Stimulated activated CD4-positive, alpha-beta T cell treated with anti-CD3 and anti-CD28 coated beads, TNF-alpha, amount 100 ng/mL, for 24 hours (primary cell): Measurements from ENCODE around the gene ACR.

Source experiments
- DNase-seq, 3 experiments: peaks; one replicate each; pipeline ENCODE4 v3.0.0-alpha.2; 2020; ENCODE audit warnings: low read depth in 3 of 3

ACR gene

DNA sequence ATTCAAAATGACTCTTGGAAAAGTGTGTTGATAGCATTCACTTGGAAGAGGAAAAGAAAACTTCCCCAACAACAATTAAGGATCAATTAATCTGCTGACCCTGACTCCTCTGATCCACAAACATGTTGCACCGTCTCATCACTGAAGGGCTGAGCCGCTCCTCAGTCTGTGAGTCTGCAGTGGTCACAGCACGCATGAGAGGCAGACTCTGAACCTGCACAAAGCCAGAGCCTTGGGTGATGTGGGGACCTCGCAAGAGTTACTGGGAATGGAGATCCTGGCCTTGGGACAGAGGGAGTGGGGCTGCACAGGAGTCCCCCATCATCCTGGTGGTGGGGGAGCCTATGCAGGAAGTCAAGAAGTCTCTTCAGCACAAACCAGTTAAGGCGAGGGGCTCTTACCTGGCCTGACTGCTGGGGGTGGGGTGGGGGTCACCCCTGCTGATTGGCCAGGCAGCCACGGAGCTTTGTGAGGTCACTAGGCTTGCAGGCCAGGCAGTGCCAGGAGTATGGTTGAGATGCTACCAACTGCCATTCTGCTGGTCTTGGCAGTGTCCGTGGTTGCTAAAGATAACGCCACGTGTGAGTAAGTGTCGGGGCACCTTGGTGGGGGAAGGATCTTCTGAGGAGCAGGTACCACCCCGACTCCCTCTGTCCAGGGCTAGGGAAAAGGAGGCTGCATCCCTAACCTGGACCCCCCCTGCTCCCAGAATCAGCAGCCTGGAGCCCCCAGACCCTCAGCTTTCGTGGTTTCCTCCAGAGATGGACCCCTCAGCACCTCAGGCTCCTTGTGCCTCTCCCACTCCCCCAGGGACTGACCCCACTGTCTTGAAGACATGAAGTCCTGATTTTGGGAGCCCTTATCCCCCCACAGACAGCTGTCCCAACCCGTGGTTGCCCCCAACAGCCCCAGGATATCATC is at the start of gene ACR:
Gene ACR (plus strand): TSS at position 477 of the 921 bp plus-strand sequence. CDS start 32 bp downstream, at position 509.
- DNase-seq = no peak

GRCh38 chr22:50688448-50688847 is 49.6 kb upstream of the ACR start:
- DNase-seq = no peak

DNA sequence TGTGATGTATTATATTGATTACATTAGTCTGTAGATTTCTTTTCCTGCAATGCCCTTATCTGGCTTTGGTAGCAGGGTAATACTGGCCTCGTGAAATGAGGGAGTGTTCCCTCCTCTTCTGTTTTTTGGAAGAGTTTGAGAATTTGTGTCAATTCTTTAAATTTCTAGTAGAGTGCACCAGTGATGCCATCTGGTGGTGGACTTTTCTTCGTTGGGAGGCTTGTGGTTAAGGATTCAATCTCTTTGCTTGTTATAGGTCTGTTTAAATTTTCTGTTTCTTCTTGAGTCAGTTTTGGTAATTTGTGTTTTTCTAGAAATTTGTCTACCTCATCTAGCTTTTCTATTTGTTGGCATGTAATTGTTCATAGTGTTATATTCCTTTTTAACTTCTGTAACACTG is 46.5 kb upstream of the ACR start:
- no peak for DNase-seq

GRCh38 chr22:50693462-50693861 is 44.5 kb upstream of the ACR start:
- DNase-seq = no peak

- no peak for DNase-seq
Measured at GRCh38 chr22:50694099-50694605, 43.9 kb upstream of the ACR start.

- DNase-seq = no peak
Measured at GRCh38 chr22:50694766-50695420, 43.1 kb upstream of the ACR start.

DNA sequence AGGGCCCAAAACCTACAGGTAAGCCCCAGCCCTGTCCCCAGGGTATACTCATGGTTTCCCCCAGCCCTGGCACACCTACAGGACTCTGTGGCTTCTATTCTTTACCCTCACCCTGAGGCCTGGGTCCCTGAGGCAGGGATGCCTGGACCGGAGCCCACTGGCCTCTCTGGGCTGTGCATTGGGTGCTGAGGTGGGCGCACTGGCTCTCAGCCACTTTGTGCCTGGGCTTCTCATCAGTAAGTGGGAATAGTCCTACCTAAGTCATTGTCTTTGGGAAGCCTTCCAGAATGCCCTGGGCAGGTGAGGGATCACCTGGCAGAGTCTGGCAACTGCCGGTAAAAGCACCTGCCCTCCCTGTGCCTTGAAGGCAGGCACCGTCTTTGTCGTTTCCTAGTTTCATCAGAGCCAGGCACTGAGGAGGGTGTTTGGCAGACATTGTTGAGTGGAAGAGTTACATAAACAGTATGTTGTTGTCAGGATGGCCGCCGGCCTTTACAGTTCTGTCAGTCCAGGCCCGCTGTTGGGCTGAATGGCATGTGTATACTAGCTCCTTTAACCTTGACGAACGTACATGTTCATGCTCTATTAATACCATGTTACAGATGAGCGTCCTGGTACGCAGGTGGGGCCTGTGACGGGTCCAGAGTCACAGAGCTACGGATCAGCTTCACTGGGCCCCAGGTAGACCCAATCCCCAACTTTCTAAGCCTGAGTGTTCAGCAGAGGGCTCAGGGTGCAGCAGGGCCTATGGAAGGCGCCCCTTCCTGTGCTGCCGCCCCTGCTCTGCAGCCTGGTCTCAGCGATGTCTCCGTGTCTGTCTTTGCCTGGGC is 42.4 kb upstream of the ACR start:
- DNase-seq = no peak

DNA sequence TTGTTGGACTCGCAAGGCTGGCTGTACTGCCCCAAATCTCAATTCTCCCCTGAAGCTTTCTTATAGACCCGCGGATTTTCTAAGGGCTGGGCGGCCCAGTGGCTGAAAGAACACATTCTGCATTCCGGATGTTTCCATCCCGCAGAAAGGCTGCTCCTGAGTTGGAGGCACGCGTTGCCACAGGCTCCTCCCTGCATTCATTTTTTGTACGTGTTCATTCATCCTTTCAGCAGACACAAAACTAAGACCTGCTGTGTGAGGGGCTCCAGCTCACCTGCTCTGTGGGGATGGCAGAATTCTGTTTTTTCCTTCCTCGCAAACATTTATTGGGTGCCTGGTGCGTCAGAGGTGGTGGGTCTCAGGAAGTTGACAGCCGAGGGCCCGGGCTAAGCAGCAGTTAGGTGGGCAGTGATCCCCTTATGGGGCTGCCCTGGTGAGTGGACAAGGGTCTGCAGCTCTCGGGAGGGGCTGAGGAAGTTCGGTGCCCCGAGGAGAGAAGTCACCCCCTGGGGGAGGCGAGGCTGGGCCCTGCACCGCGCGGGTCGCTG is 41.7 kb upstream of the ACR start:
- no peak for DNase-seq

- no peak for DNase-seq
Measured at GRCh38 chr22:50696799-50697561, 41.0 kb upstream of the ACR start.

- DNase-seq = no peak
Measured at GRCh38 chr22:50697667-50698506, 40.1 kb upstream of the ACR start.

- DNase-seq = no peak
Measured at GRCh38 chr22:50698546-50698945, 39.5 kb upstream of the ACR start.

- DNase-seq = no peak
Measured at GRCh38 chr22:50699001-50699755, 38.8 kb upstream of the ACR start.

DNA sequence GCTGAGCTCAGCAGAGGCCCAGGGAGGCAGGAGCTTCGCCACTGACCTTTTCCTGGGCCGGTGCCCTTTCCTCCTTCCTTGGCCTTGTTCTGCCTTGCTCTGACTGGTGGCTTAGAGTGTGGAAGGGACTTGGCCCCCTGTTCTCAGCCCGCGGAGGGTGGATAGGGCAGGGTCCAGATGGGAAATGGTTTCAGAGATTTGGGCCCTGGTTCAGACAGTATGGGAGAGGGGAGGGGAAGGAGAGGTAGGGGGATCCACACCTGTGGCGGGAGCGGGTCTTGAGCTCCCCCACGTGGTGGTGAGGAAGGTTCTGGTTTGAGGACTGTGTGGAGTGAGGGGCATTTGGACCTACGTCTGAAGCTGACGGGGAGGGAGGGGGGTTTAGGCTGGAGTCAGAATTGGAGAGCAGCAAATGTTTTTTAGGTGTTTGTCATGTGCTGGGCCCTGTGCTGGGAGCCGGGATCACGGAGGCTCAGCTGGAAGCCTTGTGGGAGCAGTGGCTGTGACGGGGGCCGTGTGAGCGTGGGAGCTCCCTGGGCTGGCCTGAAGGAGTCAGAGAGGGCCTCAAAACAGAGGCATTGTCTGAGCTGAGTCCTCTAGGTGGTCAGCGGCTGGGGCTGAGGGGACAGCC is 38.1 kb upstream of the ACR start:
- no peak for DNase-seq

DNA sequence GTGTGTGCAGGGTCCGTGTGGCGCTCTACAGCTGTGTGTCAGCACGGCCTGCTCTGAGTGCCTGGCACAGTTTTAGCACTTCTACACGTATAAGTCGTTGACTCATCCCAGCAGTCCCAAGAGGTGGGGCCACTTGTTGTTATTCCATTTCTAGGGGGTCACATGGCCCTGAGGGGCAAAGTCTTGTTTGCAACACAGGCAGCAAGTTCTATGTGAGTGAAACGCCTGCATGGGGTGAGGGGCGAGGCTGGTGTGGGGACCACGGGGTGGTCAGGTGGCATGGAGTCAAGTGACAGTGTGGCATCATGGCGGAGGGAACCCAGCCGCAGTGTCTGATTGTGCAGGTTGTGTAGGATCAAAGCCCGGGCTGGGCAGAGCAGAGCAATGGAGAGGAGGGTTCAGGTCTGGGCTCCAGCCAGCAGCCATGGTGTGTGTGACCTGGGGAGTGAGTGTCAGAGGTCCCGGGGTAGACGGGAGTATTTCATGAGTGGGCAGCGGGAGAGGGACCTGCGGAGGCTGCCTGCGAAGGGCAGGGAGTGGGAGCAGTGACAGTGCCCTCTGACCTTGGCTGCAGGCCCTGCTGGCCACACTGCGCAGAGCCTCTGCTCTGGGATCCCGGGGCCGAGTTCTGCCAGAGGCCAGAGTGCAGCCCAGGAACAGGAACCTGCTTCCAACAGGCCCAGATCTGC is 37.5 kb upstream of the ACR start:
- DNase-seq = no peak

- no peak for DNase-seq
Measured at GRCh38 chr22:50701076-50701419, 37.0 kb upstream of the ACR start.

- no peak for DNase-seq
Measured at GRCh38 chr22:50701428-50702154, 36.4 kb upstream of the ACR start.

DNA sequence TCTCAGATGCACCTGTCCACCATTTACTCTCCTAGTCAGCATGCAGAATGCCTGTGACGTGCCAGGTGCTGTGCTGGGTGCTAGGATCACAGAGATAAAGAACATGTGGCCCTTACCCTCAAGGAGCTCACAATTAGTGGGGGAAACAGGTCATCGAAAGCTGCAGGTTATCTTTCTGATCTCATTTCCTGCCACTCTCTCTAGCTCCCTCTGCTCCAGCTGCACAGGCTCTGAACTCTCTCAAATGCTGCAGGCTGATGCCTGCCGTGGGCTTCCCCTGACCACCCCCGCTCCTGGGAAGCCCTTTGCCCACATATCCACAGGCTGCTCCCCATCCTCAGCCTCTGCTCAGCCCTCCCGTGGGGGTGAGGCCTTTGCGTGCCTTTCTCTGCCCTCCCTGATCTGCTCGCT is 35.7 kb upstream of the ACR start:
- DNase-seq = no peak
